ENCODE results near the gene SEC14L5.
"Not testable (repeated sequence)": the region's sequence is repeated elsewhere in the genome, so short reads cannot be mapped to it uniquely, and the experiment has no call there.

The SEC14L5 gene

DNA sequence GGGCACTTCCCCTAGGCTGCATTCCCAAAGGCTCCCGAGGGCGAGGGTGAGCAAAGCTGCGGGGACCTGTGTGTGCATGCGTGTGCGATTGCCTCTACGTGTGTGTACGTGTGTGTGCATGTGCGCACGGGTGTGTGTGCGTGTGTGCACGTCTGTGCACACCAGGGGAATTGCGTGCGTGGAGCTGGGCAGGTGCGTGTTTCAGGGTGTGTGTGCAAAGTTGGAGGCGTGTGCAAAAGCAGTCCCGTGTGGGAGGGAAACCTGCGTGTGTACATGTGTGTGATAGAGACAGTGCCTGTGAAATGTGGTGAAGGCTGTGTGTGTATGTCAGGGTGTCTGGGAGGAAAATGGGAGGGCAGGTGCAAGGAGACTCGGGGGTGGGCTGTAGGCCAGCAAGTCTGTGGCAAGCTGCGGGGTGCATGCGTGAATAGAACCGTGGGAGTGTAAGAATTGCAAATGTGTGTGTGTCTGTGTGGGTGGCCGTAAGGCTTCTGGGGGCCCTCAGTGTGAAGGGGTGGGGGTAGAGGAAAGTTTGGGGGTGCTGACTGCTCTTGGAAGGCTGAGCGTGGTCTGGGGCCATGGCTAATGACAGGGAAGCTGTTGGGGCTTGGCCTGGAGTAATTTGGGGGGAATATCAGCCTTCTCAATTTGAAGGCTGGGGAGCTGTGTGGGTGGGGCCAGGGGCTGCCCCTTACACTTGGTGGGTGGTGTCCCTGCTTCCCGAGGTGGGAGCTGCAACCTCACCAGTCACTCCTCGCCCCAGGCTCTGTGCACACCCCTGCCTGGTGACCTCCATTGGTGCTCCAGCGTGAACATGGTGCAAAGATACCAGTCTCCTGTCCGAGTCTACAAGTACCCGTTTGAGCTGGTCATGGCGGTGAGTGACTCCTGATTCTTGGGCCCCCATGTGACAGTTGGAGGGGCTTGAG lies 644 bp downstream of the SEC14L5 start:
- no peak for DNase-seq

DNA sequence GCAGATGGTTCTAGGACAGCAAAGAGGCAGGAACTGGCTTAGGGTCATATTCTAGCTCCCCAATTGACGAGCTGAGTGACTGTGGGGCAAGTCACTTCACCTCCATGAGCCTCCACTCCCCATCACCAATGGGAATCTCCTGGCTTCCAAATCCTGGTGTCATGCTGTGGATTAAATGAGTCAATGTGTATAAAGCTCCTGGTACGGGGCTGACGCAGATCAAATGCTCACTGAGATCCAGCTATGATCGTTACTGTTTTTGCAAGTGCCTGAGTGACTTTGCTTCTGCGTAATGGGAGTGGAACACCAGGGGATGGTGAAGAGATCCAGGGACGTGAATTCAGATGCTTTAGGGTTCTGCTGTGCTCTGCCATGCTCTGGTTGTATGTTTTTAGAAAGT lies 2.4 kb downstream of the SEC14L5 start:
- DNase-seq = no peak

DNA sequence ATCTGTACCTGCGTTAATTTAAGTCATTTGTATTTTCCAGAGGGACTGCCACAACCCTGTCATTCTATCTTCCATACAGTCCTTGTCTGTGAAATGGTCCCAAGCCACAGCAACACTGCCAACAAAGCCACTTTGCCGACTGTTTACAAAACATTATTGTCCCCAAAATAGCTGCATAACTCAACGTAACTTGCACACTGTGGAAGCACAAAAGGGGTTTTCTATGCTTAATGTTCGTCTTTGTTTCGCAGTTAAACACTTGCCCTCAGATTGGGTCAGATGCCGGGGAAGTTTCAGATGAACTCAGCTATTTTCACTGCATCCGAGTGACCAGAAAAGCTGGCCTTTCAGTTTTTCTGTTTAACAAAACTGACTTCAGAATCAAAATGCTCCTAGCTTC lies 4.6 kb downstream of the SEC14L5 start:
- DNase-seq = no peak

DNA sequence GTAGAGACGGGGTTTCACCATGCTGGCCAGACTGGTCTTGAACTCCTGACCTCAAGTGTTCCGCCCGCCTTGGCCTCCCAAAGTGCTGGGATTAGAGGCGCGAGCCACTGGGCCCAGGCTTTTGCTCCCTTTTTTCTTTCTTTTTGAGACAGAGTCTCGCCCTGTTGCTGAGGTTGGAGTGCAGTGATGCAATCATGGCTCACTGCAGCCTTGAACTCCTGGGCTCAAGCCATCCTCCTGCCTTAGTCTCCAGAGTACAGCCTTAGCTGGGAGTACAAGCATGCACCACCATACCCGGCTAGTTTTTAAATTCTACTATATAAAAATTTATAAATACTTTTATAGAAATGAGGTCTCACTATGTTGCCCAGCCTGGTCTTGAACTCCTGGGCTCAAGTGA lies 5.4 kb downstream of the SEC14L5 start:
- DNase-seq = not testable (repeated sequence)

DNA sequence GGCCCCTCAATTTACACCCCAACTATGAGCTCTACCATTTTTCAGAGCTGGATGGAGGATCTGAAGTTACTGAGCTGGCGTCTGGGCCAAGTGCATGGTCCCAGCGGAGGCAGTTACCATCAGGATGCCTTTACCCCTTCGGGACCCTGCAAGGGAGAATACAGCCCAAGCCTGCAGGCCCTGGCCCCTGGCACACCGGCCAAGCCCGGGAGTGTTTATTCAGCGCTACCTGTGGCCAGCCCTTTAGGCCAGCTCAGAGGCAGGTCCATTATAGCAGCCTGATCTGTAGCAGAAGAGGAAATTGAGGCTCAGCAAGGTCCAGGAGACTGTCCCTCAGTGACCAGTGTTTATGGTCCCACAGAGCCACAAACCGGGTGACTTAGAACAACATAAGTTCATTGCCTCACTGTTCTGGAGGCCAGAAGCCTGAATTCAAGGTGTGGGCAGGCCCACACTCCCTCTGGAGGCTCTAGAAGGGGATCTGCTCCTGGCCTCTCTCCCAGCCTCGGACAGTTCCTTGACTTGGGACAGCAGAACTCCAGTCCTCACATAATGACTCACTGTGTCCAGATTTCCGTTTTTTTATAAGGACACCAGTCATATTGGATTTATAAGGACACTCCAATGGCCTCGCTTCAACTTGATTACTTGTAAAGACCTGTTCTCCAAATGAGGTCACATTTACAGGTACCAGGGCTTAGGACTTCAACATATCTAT lies 8.8 kb downstream of the SEC14L5 start:
- no peak for DNase-seq

DNA sequence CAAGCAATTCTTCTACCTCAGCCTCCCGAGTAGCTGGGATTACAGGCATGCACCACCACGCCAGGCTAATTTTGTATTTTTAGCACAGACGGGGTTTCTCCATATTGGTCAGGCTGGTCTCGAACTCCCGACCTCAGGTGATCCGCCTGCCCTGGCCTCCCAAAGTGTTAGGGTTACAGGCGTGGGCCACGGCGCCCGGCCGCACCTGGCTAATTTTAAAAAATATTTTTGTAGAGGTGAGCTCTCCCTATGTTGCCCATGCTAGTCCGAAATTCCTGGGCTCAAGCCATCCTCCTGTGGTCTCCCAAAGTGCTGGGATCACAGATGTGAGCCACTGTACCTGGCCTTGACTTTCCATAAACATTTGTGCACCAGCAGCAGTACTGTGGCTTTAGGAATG lies 10.1 kb downstream of the SEC14L5 start:
- DNase-seq = not testable (repeated sequence)

DNA sequence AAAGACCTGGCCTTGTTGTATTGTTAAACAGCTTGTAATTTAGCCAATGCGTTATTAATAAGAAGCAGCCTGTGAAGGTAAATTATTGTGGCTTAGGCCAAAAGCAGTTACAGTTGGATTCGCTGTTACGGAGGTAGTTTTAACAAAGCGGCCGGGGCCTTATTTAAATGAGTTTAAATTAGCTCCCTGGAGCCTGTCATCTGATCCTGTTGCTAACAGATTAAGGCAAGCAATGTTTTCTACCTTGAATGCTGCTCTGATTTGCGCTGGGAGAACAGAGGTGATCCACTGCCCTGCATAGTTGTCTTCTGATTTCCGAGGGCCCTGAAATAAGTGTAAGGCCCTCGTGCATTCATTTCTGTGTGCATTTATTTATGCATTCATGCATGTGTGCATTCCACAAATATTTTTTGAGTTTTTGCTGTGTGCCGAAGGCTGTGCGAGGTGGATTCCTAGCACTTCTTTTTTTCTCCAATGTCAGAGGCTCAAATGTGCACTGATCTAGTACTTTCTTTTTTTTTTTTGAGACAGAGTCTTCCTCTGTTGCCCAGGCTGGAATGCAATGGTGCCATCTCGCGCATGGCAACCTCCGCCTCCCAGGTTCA lies 10.9 kb downstream of the SEC14L5 start:
- no peak for DNase-seq

DNA sequence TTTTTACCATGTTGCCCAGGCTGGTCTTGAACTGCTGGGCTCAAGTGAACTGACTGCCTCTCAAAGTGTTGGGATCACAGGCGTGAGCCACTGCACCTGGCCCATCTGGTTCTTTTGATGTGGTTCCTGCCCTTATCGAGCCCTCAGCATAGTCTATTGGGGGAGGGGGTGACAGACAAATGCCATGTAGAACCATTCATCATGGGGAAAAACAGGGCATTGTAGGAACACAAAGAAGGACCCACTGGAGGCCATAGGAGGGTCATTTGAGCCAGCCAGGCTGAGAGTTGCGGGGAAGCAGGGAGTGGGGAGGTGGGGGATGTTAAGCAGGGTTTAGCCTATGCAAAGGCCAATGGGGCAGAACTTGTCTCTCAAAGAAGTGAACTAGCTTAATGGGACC lies 11.9 kb downstream of the SEC14L5 start:
- no peak for DNase-seq

DNA sequence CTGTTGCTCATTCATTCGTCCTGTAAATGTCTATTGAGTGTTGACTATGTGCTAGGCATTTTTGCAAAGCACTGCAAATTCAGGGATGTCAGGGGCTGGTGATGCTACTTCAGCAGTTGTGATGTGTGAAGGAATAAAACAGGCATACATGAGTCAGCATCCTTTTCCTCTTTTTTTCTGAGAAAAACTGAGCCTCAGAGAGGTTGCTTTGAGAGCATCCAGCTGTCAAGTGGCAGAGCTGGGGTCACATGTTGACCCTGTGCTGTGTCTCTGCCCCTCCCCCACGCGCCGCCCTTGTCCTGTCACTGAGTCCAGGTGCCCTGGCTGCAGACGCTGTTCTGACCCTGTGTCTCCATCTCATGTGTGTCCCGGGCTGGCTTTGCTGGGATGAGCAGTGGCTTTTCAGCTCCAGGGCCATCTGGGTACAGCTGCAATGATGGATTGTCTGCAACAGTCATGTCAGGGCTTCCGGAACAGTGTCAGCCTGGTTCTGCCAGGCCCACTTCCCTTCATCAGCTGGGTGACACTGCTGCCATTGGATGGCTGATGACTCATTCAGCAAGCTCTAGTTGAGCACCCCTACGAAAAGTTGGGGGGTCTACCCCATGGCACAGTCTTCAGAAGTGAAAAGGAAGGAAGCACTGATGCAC lies 14.9 kb downstream of the SEC14L5 start:
- DNase-seq = no peak

DNA sequence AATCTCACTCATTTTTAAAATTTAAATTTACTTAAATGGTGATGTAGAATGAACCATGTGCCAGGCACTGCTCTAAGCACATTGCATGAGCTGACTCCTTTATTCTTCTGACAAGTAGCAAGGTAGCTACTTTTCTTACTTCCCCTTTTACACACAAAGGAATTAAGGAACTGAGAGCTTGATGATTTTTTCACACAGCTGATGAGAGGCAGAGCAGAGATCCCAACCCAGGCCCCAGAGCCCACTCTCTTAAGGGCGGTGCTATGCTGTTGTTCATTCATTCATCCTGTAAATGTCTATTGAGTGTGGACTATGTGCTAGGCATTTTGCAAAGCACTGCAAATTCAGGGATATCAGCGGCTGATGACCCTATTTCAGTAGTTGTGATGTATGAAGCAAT lies 17.9 kb downstream of the SEC14L5 start:
- no peak for DNase-seq

DNA sequence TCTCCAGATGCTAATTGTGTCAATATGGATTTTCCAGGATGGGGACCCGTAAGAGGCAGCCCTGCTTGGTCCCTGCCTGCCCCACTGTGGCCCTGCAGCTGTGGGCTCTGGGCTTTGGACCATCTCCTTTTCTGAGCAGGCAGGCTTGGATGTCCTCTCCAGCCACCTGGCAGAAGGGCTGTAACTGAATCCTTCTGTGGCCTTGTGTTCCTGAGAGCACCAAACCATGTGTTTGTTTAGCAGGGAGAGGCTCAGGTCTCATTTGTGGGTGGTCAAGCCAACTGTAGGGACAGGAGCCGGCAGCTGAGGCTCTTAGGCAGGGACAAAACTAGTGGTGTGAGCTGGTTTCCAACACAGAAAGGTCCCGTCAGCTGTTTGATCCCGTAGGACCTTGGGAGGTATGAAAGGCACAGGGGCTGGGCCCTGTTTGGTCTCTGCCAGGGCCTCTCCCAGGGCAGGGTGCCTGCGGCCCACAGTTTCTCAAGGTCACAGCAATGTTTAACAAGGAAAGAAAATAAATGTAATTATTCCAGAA lies 18.5 kb downstream of the SEC14L5 start:
- DNase-seq = no peak

DNA sequence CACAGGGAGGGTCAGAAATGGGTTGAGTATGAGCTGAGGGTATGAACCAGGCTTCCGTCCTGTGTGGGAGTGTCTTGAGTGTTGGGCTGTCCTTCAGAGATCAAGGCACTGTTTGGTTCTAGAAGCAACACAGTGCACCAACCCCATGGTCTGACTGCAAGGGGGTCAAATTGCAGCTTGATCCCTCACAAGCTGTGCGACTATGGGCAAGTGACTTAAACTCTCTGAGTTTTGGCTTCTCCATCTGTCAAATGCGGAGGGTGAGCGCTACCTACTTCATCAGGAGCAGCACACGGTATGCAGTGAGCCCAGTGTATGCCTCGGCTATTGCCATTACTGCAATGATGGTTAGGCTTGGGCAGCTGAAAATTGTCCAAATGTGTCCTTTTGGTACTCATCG lies 21.0 kb downstream of the SEC14L5 start:
- no peak for DNase-seq

DNA sequence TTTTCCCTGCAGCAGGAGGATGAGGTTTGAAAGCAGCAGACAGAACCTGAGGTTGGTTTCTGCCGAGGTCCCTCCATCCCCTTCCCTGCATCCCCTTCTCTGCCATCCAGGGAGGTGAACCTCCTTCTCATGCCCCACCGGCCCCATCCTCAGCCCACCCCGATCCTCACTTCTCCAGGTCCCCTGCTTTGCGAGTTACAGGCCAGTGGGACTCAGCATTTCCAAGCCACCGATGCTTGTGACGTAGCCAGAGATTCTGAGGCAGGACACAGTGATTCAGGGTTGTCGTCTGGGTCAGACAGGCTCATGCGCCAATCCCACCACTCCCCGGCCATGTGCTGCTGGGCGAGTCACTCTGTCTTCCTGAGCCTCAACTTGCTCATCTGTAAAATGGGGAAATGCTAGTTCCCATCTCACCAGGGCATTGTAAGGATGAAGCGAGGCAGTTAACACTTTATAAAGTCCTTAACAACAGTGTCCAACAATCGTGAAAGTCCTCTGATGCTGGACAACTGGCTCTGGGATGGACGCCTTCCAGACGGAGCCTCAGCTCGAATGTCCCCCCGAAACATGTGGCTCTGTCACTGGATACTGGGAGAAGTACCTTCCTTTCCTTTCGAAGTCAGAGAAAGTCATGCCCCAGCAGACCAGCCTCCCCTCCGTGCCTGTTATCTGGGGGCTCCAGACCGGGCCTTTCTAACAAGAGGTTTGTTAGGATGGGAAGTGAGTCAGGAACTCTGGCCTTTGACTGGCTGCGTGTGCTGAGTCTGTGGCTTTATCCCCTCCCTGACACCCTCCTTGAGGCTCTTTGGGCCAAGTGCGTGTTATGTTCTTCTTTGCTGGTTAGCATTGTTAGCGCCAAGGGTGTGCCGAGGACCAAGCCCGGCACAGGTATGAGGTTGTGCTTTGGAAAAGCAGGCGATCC lies 21.9 kb downstream of the SEC14L5 start:
- no peak for DNase-seq

DNA sequence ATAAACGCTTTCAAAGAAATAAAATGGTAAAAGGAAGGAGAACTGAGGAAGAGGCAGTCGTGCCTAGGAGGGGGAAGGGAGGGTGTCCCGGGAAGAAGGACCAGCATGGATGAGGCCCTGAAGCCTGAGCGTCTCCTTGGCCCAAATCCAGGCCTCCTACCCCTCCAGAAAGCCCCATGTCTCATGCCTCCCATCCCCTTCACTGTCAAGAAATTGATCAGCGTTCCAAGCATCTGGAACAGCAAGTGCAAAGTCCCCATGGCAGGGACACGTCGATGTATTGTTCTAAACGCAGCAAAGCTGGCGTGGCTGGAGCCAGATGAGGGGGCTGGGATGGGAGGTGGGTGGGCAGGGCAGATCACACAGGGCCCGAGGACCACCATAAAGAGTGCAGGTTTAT lies 22.6 kb downstream of the SEC14L5 start:
- DNase-seq = no peak

DNA sequence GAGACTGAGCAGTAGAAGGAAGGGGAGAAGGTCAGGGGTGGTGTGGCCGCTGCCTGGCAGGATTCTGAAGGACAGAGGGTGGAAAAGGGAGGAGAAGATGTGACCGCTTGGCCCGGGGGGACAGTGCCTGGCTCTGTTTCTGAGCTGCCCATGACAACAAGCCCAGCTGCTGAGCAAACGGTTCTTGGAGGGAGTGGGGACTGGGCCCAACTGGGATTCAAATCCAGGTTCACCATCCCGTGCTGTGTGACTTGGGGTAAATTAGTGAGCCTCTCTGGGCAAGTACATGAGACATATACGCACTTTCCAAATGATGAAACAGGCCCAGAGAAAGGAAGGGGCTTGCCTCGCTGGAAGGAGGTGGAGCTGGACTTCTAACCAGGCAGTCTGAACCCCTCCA lies 23.3 kb downstream of the SEC14L5 start:
- DNase-seq = no peak

DNA sequence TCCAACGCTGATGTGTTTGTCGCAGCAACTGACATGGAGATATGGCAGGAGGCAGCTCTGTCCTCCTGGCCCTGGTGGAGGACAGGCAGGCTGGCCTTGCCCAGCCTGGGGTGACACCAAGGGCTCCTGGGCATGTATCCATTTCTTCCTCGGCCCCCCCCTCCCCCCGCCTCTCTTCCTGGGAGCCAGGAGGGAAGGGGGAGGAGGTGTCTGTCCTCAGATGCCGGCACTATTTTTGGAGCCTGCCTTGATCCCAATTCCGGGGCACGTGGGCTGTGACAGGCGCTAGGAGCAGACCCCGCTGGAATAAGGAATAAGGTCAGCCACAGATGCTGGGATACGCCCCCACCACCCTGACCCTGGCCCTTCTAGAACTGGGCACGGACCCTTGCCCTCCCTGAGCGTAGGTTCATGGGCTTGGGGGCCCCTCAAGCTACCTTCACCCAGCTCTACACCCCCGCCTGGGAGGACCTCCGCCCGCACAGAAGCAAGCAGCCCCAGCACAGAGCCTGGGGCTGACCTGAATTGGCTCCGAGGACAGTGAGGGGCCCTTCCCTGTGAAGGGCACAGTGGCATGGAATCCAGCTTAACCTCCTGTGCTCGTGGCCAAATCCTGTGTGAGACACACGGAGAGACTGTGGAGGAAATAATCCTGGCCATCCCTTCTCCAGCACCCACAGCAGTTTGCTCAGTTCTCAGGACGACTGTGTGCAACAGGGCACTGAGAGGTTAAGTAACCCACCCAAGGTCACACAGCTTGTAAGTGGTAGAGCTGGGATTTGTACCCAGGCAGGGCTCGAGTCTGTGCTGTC lies 24.1 kb downstream of the SEC14L5 start:
- no peak for DNase-seq

DNA sequence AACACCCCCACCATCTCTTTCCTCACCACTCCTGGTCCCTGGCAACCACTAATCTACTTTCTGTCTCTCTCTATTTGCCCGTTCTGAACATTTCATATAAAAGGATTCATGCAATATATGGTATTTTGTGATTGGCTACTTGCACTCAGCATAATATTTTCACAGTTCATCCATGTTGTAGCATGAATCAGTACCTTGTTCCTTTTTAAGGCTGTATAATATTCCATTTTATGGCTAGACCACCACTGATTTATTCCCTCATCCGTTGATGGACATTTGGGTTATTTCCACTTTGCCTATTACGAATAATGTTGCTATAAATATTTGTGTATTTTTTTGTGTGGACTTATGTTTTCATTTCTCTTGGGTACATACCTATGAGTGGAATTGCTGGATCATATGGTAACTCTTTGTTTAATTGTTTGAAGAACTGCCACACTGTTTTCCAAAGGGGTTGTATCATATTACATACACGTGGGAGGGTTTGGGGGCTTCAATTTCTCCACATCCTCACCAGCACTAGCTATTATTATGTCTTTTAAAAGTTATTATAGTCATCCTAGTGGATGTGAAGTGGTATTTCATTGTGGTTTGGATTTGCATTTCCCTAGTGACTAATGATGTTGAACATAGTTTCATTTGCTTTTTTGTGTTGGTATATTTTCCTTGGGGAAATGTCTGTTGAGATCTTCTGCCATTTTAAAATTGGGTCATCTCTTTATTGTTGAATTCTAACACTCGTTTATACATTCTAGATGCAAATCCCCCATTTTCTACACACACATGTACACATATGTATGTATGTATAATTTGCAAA lies 26.3 kb downstream of the SEC14L5 start:
- DNase-seq = no peak

DNA sequence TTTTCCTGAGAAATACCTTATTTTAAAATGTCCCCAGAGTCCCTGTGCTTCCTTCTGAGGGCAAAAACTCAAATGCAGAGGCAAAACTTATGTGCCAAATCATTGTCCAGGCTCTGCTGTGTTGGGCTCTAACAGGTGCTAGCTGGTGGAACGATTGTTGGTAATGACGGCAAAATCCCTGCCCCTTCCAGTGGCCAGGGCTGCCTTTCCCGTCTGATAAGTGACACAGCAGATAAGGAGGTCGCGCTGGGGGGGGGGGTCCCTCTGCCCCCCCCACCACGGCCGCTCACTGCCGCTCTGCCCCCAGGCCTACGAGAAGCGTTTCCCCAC lies 29.1 kb downstream of the SEC14L5 start:
- no peak for DNase-seq

DNA sequence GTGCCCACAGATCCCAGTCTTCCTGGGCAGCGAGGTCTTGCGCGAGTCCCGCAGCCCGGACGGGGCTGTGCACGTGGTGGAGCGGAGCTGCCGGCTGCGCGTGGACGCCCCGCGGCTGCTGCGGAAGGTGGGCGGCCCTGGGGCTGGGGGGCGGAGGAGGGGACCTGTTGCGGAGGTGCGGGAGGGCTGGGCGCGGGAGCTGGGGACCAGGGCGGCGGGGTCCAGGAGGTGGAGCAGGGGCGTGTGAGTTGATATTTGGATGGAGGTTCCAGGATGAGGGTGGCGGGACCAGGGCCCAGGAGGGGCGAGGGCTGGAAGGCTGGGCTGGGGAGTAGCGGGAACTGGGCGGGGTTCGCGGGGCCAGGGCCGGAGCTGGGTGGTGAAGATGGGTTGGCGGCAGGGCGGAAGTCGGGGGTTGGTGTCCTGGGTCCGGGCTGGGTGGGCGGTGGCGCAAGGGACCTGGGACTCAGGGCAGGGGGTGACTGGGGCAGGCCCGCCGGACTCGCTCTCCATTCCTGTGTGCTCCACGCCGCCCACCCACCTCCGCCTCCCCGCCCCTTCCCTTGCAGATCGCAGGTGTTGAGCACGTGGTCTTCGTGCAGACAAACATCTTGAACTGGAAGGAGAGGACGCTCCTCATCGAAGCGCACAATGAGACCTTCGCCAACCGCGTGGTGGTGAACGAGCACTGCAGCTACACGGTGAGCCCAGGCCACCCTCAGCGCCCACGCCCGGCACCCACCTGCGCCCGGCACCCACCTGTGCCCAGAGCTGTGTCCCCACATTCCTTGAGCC lies 29.6 kb downstream of the SEC14L5 start:
- no peak for DNase-seq

All from activated naive CD4-positive, alpha-beta T cell treated with anti-CD3 and anti-CD28 coated beads, Interleukin-2, amount 50 U/mL, for 16 hours (primary cell).